ENCODE measurements around the gene SNTG2.

DNA sequence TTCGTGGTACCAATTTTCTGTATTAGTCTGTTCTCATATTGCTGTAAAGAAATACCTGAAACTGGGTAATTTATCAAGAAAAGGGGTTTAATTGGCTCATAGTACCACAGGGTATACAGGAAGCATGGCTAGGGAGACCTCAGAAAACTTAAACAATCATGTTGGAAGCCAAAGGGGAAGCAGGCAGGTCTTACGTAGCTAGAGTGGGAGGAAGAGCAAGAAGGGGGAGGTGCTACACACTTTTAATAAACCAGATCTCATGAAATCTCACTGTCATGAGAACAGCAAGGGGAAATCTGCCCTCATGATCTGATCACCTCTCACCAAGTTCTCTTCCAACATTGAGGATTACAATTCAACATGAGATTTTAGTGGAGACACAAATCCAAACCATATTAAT lies 235.8 kb downstream of the SNTG2 start:
- no peak for TF ChIP-seq POLR2A (IDR thresholded peaks at IDR 0.05)
- TF ChIP-seq, protein P1, sequence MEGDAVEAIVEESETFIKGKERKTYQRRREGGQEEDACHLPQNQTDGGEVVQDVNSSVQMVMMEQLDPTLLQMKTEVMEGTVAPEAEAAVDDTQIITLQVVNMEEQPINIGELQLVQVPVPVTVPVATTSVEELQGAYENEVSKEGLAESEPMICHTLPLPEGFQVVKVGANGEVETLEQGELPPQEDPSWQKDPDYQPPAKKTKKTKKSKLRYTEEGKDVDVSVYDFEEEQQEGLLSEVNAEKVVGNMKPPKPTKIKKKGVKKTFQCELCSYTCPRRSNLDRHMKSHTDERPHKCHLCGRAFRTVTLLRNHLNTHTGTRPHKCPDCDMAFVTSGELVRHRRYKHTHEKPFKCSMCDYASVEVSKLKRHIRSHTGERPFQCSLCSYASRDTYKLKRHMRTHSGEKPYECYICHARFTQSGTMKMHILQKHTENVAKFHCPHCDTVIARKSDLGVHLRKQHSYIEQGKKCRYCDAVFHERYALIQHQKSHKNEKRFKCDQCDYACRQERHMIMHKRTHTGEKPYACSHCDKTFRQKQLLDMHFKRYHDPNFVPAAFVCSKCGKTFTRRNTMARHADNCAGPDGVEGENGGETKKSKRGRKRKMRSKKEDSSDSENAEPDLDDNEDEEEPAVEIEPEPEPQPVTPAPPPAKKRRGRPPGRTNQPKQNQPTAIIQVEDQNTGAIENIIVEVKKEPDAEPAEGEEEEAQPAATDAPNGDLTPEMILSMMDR (IDR thresholded peaks at IDR 0.05), result no peak
- no peak for TF ChIP-seq EP300 (IDR thresholded peaks at IDR 0.05)
